ENCODE data around the gene KLHL35.

Gene KLHL35

DNA sequence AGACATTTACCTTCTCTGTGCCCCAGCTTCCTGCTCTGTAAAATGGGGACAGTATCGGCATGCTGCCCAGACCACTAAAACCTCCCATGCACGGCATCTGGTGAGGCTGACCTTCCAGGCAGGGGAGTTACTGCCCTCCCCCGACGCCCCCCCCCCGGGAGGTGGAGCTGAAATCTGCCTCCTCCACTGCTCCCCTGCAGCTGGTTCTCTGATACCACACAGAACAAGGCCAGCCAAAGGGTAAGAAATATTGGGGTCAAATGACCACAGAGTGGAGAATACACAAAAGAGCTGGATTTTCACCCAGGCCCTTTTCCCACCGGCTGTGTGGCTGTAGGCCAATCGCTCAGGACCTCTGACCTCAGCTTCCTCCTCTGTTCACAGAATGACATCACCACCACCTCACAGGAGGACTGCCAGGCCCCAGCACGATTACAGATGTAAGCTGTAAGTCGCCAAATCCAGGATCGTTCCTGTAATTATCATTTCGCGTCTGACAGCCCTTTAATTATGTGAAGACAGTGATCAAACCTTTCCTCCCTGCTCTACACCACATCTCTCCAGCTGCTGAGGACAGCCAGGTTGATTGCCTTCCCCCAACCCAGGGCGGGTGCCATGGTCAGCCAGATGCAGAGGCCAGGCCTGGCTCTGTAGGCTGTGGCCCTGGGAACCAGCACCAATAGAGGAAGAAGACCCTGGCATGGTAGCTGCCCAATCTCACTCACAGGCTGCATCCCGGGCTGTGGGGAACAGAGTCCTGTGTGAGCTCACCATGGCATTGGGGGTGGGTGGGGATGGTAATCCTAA is 35.7 kb upstream of the KLHL35 start:
- DNase-seq, result no peak

DNA sequence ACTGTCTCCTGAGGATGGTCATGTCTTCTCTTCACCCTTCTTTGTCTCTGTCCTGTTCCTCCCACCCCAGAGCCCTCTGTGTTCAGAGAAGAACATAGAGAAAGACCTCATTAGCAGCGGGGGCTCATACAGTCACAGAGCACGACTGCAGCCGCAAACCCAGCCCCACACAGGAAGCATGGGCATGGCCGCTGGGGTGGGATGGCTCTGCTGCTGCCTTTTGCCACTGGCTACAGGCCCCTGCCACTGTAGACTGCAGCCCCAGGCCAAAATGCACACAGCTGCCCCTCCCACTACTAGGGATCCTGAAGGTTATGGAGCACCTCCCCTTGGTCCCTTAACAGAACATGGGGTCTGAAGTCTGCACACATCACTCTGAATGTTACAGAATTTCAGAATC is 34.9 kb upstream of the KLHL35 start:
- no peak for DNase-seq

DNA sequence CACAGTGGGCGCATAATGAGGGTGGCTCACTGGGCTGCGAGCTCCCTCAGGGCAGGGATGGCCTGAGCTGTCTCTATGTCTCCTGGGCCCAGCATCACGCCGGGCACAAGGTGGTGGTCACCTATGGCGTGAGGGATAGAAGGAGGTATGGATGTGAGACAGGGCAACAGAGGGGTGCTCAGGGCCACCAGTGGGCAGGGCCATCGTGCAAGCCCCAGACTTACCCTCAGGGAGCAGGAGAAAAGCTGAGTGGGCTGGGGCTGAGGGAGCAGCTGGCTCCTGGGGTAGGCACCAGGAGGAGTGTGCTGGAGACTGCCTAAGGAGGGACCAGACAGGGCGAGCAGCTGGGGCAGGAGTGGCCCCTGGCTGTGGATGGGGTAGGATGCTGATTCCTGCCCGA is 34.3 kb upstream of the KLHL35 start:
- DNase-seq, result no peak

DNA sequence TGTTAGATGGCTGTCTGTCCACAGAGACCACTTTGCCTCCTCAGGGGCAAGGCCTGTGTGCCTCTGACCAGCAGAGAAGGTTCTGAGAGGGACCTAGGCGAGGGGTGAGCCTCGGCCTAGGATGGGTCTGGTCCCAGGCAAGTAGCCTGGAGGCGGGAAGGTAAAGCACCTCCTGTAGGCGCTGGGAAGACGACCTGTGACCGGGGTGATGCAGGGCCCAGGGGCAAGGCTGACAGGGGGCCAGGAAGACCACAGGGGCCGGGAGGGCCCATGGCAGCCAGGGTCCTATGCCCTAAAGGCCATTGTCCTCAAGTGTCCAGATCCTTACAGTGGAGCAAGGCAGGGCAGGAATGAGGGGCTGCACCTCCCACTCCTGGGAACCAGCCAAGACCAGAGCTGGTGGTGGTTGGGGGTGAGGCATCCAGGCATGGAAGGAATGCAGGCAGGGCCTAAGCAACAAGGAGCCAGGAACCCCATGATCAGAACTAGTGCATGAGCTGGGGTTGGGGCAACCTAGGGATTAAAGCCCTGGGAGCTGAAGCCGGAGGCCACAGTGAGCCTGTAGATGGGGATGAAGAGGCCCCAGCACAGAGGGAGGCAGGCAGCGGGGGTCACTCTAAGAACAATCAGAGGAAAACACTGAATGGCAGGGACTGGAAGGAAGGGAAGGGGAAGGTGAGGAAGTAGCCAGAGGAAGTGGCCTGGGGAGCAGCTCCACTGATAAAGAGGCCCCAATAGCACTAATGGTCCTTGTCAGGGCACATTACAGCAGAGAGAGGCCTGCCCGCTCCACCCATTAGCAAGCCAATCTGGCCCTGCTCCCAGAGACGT is 32.9 kb upstream of the KLHL35 start:
- DNase-seq, result no peak

DNA sequence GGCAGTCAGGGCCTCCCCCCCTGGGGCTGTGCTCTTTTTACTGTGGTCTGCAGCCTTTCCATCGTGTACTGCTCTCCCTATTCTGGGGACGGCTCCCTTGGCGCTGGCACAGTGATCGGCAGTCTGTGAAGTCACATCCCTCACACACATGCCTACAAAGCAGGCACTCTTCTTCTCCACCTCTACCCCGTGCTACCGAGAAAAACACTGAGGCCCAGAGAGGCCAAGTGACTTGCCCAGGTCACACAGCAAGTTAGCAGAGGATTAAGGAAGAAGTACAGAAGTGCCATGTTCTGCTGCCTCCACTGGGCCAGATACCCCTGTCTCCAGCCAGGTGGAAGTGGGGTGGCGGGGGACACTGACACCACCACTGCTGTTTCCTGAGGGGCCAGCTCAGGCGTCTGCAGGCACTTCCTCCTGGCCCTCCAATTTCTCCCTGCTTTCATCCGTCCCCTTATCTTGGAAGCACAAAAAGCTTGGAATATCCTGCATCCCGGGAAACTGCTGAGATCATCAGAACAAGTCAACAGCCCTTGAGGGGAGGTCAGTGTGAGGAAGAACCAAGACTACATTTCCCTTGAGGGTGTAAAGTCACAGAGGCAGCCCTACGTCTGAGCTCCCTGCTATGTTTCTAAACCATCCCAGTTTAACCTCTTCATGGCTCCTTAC is 30.2 kb upstream of the KLHL35 start:
- no peak for DNase-seq

DNA sequence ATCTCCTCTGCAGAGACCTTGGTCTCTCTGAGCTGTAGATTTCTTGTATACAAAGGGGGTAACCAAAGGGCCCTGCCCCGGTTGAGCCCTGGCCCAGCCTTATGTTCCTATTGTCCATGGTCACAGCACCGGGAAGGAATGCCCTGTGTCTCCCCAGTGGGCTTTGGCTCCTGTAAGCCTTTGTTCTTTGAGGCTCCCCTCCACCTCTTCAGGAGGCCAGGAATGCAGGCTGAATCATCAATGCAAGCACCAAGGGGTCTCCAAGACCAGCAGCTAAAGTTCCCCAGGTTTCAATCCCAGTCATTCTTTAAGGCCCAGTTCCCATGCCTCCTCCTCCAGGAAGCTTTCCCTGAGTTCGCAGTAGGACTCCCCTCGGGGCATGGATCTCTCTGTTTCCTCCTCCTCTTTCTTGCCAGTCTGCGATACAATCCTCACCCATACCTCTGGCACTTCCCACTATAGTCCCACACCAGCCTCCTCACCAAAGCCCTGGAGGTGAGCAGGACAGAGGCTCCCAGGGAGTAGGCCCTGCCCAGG is 29.2 kb upstream of the KLHL35 start:
- DNase-seq, result no peak

DNA sequence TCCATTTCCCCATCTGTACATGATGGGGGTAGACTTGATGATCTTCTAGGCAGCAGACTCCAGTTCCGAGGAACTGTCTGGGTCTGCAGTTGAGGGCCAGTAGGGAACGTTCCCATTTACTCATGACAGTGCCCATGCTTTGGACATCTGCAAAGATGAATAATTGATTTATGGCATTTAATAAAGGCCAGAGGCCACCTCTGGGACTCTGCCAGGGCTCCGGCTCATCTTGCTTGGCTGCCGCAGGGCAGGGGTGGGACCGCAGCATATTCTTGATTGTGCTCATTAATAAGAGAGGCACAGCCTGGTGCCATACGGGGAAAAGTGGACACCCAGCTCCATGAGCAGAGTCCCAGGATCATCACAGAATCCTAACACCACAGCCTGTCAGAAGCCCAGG is 28.1 kb upstream of the KLHL35 start:
- DNase-seq, result no peak

DNA sequence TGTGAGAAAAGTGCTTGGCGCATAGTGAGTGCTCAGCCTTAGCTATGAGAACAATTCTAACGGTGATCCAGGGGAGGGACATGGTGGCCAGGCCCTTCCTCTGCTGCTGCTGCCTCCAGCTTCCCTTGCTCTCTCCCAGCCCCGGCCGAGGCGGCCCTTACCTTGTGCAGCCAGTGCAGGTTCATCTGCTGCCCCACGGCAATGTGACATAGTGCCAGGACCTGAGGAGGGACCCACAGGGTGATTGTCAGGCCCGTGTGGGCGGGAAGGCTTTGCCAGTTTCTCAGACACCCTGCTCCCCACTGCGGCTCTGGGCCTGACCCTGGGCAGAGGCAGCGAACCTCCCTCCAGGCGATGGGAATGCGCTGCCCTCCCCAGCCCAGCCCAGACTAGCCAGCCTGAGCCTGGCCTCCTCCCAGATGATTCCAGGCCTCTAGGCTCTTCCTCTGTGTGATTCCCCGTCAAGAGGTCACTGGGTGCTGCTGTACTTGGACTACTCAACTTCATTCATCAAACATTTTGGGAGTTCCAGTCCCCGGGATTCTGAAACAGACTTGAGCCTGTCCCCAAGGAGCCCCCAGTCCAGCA is 23.7 kb upstream of the KLHL35 start:
- no peak for DNase-seq

DNA sequence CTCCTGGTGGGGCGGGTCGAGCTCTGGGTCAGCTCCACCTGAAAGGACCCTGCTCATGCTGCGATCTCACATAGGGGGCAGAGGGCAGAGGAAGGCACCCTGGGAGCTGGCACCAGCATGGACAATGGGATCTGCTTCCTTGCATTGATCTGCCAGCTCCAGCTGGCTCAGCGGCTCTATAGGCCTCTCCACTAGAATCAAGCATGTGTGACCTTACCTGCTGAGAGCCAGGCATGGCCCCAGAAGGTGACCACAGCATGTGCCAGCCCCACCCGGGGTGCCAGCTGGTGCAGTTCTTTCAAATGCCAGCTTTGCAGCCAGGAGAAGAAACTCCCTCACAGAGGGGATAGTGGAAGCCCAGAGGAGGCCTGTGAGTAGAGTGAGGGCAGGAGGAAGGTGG is 22.0 kb upstream of the KLHL35 start:
- no peak for DNase-seq

DNA sequence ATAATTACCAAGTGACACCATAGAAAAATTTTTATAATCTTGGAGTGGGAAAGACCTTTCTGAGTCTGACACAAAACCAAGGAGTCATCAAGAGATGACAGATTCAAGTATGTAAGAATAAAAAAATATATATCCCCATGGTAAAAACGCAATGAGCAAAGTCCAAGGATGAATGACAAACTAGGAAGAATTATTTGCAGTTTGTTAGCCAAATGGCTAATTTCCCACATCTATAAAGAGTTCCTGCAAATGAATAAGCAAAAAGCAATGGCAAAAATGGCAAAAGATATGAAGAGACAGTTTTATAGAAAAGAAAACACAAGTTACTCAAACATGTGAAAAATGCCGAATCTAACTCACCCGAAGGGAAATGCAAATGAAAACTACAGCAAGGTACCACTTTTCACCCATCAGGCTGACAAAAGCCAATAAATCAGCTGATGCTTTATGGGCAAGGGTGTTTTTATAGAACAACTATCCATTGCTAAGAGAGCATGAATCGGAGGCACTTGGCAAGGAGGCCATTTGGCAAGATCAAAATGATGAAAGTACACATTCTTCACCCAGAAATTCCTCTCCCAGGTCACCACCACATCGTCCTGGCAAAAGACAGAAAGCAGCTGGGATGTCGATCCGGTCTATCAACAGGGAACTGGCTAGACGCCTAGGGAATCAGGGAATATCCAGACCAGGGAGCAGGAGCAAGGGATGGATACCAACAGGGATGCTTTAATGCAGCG is 21.1 kb upstream of the KLHL35 start:
- no peak for DNase-seq

DNA sequence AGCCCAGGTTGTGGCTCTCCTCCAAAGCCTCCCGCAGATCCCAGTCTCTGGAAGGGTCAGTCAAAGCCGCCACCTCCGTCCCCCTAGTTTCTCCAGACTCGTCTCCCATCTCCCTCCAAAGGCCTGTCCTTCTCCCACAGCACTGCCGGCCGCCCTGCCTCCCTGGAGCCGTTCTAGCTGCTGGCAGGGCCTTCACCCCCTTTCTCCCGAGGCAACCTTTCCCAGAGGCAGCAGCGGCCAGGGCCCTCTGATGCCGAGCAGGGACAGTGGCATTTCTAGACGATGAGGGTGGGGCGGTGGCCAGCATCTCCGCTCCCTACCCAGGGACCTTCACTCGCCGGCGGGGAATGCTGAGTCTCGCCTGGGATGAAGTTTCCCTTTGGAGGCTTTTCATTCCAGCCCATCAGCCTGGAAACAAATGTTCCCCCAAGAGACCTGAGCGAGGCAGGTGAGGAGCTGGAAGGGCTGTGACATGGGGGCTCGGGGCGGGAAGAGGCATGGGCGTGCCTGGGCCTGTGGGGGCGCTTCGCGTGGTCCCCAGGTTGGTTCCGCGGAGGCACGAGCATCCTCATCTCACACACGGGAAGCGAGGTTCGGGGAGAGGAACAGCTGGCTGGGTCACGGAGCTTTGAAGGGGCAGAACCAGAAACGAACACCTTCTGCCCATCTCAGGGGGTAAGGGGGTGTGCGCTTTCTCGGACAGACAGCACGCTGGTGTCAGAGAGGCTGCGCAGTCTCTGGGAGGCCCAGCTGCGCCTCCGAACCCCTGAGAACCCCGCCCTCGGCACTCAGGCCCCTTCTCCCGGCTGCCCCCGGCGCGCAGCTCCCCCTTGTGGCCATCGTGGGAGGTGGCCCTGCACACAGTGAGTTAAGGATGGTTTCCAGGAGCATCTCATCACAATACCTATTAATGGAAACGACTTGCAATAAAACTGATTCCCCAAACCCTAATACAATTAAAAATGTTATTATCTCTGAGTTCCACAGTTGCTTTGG is 18.1 kb upstream of the KLHL35 start:
- DNase-seq, result peak; percentile 39

DNA sequence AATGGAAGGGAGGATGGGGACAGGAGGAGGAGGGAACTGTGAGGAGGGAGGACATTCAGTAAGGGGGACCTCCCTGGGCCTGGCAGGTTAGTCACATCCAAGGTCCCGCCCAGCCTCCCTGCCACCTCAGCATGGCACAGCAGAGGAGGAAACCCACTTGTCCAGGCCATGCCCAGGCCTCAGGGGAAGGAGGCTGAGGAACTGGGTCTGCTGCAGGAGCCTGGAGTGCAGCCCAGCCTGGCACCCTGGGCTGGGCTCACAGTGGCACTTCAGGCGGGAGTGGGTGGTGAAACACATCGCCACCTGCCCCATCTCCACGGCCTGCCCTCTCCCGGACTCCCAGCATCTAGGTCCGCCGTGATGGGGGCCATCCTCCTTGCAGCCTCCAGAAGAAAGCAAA is 17.2 kb upstream of the KLHL35 start:
- DNase-seq, result no peak

DNA sequence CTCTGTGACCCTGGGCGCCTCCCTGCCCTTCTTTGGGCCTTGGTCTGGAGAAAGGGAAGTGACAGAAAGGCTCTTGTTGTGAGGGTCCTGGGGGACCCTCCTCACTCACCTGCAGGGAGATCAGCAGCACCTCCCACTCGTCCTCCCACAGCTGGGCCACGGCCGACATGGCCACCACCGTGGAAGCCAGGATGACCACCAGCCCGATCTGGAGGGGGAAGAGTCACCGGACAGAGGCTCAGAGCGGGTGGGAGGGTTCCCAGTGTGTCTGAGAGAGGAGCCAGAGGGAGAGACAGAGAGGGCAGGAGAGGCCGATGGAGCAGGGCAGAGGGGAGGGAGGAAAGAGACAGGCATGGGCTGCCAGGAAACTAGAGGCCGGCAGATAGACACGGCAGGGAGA is 16.8 kb upstream of the KLHL35 start:
- DNase-seq, result no peak

DNA sequence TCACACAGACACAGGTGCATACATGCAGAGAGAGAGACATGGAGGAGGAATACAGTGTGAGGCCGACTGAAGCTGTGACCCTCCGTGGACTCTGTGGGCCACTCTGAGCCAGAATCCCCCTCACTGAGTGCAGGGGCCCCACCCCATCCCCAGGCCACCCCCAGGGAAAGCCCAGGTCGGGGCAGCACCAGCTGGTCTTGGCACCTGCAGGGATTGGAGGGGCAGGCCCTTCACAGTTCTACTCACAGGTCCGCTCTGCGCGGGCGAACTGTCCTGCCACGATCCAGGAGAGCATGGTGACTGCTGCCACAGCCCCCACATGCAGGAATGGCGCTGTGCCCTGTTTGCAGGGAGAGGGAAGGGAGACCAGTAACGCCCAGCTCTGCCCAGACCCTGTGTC is 16.3 kb upstream of the KLHL35 start:
- no peak for DNase-seq

DNA sequence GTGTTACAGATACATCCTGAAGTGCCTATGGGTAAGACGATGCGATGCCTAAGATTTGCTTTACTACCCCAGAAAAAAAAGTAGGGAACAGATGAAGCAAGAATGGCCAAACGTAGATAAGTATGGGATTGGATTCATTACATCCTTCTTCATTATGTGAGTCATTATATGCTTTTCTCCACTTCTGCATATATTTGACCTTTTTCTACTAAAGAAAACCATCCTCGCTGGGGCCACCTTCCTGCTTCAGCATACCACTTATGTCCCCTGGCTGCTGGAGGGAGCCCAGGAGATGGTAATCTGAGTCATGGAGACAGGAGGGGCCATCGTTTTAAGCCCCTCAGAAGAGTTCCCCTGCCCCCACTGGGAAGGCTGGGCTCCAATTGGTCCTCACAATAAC is 14.4 kb upstream of the KLHL35 start:
- DNase-seq, result no peak

DNA sequence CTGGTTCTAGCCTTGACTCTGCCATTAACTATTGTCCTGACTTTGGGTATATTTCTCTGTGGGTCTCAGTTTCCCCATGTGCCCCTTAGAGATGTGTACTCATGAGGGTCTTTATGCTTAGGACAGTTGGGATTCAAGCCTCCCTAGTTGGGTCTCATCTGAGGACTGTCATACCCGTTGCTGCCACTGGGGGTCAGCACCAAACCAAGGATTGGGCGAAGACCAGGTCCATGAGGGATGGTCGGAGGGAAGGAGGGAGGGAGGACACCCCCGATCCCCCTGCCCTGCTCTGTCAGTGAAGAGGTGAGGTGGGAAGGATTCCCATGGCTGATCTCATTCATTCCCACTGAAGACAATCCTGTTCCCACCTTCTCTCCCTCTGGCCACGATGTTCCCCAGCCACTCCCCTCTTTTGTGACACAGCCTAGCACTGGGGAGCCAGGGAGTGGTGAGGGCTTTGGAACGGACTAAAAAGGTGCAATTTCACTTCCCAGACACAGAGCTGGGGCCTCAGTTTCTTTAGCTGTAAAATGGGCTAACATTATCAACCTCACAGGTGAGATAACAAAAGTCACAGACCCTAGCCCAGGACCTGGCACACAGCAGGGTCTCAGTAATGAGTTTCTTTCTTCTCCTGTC is 12.4 kb upstream of the KLHL35 start:
- peak; percentile 78 for DNase-seq

DNA sequence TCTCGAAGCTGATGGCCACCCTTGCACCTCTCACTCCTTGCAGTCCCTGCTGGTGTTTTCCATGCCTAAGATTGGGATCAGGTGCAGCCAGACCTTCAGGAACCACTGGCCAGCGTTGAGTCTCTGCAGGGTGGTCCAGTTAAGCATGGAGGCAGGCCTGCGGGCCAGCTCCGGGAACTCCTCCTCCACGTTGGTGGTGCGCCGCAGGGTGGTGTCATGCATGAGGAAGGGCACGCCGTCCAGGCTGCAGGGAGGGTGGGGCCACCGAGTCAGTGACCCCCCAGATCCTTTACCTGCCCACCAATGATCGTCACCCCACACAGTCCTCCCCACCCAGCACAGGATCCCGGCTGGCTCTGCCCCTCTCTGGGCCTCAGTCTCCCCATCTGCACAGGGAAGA is 10.0 kb upstream of the KLHL35 start:
- no peak for DNase-seq

DNA sequence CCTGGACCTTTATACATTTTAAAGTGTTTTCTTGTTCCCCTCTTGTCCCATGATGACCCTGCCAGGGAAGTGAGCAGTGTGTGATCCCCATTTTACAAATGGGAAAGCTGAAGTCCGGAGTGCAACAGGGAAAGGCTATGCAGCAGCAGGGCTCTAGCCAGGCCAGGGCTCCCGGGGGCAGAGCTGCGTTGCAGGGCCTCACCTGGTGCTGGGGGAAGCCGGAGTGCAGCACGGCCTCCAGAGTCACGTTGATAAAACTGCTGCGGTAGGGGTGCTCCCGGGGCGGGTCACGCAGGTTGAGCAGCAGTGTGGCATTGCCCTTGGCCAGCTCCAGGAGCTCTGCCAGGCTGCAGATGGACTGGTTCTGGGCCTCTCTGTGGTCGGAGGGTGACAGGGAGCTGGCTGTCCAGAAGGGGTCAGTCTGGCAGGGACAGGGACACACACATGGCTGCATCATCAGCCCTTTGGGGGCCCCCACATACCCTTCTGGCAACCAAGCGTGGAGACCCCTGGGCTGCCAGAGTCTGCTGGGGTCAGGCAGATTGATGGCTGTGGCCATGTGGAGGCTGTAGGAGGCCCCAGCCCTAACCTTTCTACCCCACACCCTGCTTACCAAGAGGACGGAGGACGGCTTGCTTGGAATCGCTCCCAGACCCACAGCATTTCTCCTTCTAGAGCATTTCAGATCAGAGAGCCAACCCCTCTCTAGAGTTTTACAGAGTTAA is 9.3 kb upstream of the KLHL35 start:
- DNase-seq, result no peak

DNA sequence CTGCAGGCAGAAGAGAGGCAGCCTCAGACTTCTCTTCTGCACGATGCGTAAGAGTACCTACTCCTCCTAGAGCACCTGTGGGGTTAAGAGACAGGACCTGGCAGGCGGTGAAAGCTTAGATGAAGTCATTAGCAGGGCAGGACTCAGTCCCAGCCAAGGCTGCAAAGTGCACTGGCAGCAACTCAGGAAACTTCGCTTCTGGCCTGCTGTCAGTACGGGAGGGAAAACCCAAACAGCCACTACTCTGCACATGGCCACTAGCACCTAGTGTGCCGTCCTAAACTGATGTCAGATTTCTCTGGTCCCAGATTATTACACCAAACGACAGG is 8.8 kb upstream of the KLHL35 start:
- DNase-seq, result no peak
